Measurements from ENCODE around the gene COG5.

The COG5 gene

GRCh38 chr7:107502154-107502553, 61.6 kb downstream of the COG5 start:
- H3K9me3 ChIP-seq (ENCODE audit: control insufficient read depth, low read depth, low read length): no peaks in the 10 kb centered on the region
- no peaks in the 10 kb centered on the region for H3K36me3 ChIP-seq (ENCODE audit: control insufficient read depth, low read depth, low read length)
- no peaks in the 10 kb centered on the region for H3K27me3 ChIP-seq (ENCODE audit: control insufficient read depth, insufficient read depth, low read length)
- H3K4me1 ChIP-seq (ENCODE audit: control insufficient read depth, low read depth, low read length): no peaks in the 10 kb centered on the region
- no peak overlapping the region for H3K4me3 ChIP-seq (ENCODE audit: low read length)
- no peak overlapping the region for H3K9ac ChIP-seq (ENCODE audit: low read length)
- no peak overlapping the region for H3K27ac ChIP-seq (ENCODE audit: low read length)

GRCh38 chr7:107501593-107501992, 62.1 kb downstream of the COG5 start:
- no peaks in the 10 kb centered on the region for H3K27me3 ChIP-seq (ENCODE audit: control insufficient read depth, insufficient read depth, low read length)
- H3K9ac ChIP-seq (ENCODE audit: low read length): no peak overlapping the region
- H3K36me3 ChIP-seq (ENCODE audit: control insufficient read depth, low read depth, low read length): no peaks in the 10 kb centered on the region
- no peaks in the 10 kb centered on the region for H3K4me1 ChIP-seq (ENCODE audit: control insufficient read depth, low read depth, low read length)
- no peak overlapping the region for H3K27ac ChIP-seq (ENCODE audit: low read length)
- no peaks in the 10 kb centered on the region for H3K9me3 ChIP-seq (ENCODE audit: control insufficient read depth, low read depth, low read length)
- H3K4me3 ChIP-seq (ENCODE audit: low read length): no peak overlapping the region

- Histone ChIP-seq H3K9me3 (ENCODE audit: control insufficient read depth, low read depth, low read length) (no peaks in the 10 kb centered on the region), H3K36me3 (ENCODE audit: control insufficient read depth, low read depth, low read length) (no peaks in the 10 kb centered on the region), H3K27ac (ENCODE audit: low read length) (no peak overlapping the region), H3K27me3 (ENCODE audit: control insufficient read depth, insufficient read depth, low read length) (no peaks in the 10 kb centered on the region), H3K4me1 (ENCODE audit: control insufficient read depth, low read depth, low read length) (no peaks in the 10 kb centered on the region), H3K4me3 (ENCODE audit: low read length) (no peak overlapping the region), H3K9ac (ENCODE audit: low read length) (no peak overlapping the region)
Observed at GRCh38 chr7:107499731-107500130, 64.0 kb downstream of the COG5 start.

GRCh38 chr7:107495516-107495915, 68.2 kb downstream of the COG5 start:
- no peaks in the 10 kb centered on the region for H3K36me3 ChIP-seq (ENCODE audit: control insufficient read depth, low read depth, low read length)
- no peaks in the 10 kb centered on the region for H3K4me1 ChIP-seq (ENCODE audit: control insufficient read depth, low read depth, low read length)
- H3K27ac ChIP-seq (ENCODE audit: low read length): no peak overlapping the region
- H3K27me3 ChIP-seq (ENCODE audit: control insufficient read depth, insufficient read depth, low read length): no peaks in the 10 kb centered on the region
- no peak overlapping the region for H3K9ac ChIP-seq (ENCODE audit: low read length)
- no peaks in the 10 kb centered on the region for H3K9me3 ChIP-seq (ENCODE audit: control insufficient read depth, low read depth, low read length)
- H3K4me3 ChIP-seq (ENCODE audit: low read length): no peak overlapping the region

GRCh38 chr7:107494884-107495283, 68.8 kb downstream of the COG5 start:
- Histone ChIP-seq H3K27ac (ENCODE audit: low read length) (no peak overlapping the region), H3K36me3 (ENCODE audit: control insufficient read depth, low read depth, low read length) (no peaks in the 10 kb centered on the region), H3K9me3 (ENCODE audit: control insufficient read depth, low read depth, low read length) (no peaks in the 10 kb centered on the region), H3K27me3 (ENCODE audit: control insufficient read depth, insufficient read depth, low read length) (no peaks in the 10 kb centered on the region), H3K9ac (ENCODE audit: low read length) (no peak overlapping the region), H3K4me1 (ENCODE audit: control insufficient read depth, low read depth, low read length) (no peaks in the 10 kb centered on the region), H3K4me3 (ENCODE audit: low read length) (no peak overlapping the region)

GRCh38 chr7:107494315-107494751, 69.4 kb downstream of the COG5 start:
- Histone ChIP-seq H3K4me3 (ENCODE audit: low read length) (no peak overlapping the region), H3K4me1 (ENCODE audit: control insufficient read depth, low read depth, low read length) (no peaks in the 10 kb centered on the region), H3K9me3 (ENCODE audit: control insufficient read depth, low read depth, low read length) (no peaks in the 10 kb centered on the region), H3K9ac (ENCODE audit: low read length) (no peak overlapping the region), H3K27me3 (ENCODE audit: control insufficient read depth, insufficient read depth, low read length) (no peaks in the 10 kb centered on the region), H3K36me3 (ENCODE audit: control insufficient read depth, low read depth, low read length) (no peaks in the 10 kb centered on the region), H3K27ac (ENCODE audit: low read length) (no peak overlapping the region)

GRCh38 chr7:107492875-107493274, 70.8 kb downstream of the COG5 start:
- no peaks in the 10 kb centered on the region for H3K27me3 ChIP-seq (ENCODE audit: control insufficient read depth, insufficient read depth, low read length)
- H3K36me3 ChIP-seq (ENCODE audit: control insufficient read depth, low read depth, low read length): no peaks in the 10 kb centered on the region
- no peak overlapping the region for H3K27ac ChIP-seq (ENCODE audit: low read length)
- no peak overlapping the region for H3K9ac ChIP-seq (ENCODE audit: low read length)
- no peak overlapping the region for H3K4me3 ChIP-seq (ENCODE audit: low read length)
- no peaks in the 10 kb centered on the region for H3K4me1 ChIP-seq (ENCODE audit: control insufficient read depth, low read depth, low read length)
- H3K9me3 ChIP-seq (ENCODE audit: control insufficient read depth, low read depth, low read length): no peaks in the 10 kb centered on the region

- Histone ChIP-seq H3K27ac (ENCODE audit: low read length) (no peak overlapping the region), H3K4me3 (ENCODE audit: low read length) (no peak overlapping the region), H3K4me1 (ENCODE audit: control insufficient read depth, low read depth, low read length) (no peaks in the 10 kb centered on the region), H3K9ac (ENCODE audit: low read length) (no peak overlapping the region), H3K9me3 (ENCODE audit: control insufficient read depth, low read depth, low read length) (no peaks in the 10 kb centered on the region), H3K27me3 (ENCODE audit: control insufficient read depth, insufficient read depth, low read length) (no peaks in the 10 kb centered on the region), H3K36me3 (ENCODE audit: control insufficient read depth, low read depth, low read length) (no peaks in the 10 kb centered on the region)
Observed at GRCh38 chr7:107486041-107486440, 77.7 kb downstream of the COG5 start.

GRCh38 chr7:107482571-107482970, 81.1 kb downstream of the COG5 start:
- Histone ChIP-seq H3K9me3 (ENCODE audit: control insufficient read depth, low read depth, low read length) (no peaks in the 10 kb centered on the region), H3K27ac (ENCODE audit: low read length) (no peak overlapping the region), H3K4me3 (ENCODE audit: low read length) (no peak overlapping the region), H3K27me3 (ENCODE audit: control insufficient read depth, insufficient read depth, low read length) (no peaks in the 10 kb centered on the region), H3K36me3 (ENCODE audit: control insufficient read depth, low read depth, low read length) (no peaks in the 10 kb centered on the region), H3K9ac (ENCODE audit: low read length) (no peak overlapping the region), H3K4me1 (ENCODE audit: control insufficient read depth, low read depth, low read length) (no peaks in the 10 kb centered on the region)

GRCh38 chr7:107480932-107481331, 82.8 kb downstream of the COG5 start:
- H3K4me3 ChIP-seq (ENCODE audit: low read length): no peak overlapping the region
- no peak overlapping the region for H3K9ac ChIP-seq (ENCODE audit: low read length)
- H3K4me1 ChIP-seq (ENCODE audit: control insufficient read depth, low read depth, low read length): no peaks in the 10 kb centered on the region
- no peaks in the 10 kb centered on the region for H3K9me3 ChIP-seq (ENCODE audit: control insufficient read depth, low read depth, low read length)
- H3K36me3 ChIP-seq (ENCODE audit: control insufficient read depth, low read depth, low read length): no peaks in the 10 kb centered on the region
- H3K27me3 ChIP-seq (ENCODE audit: control insufficient read depth, insufficient read depth, low read length): no peaks in the 10 kb centered on the region
- no peak overlapping the region for H3K27ac ChIP-seq (ENCODE audit: low read length)

- Histone ChIP-seq H3K9ac (ENCODE audit: low read length) (no peak overlapping the region), H3K27ac (ENCODE audit: low read length) (no peak overlapping the region), H3K4me3 (ENCODE audit: low read length) (no peak overlapping the region), H3K4me1 (ENCODE audit: control insufficient read depth, low read depth, low read length) (no peaks in the 10 kb centered on the region), H3K27me3 (ENCODE audit: control insufficient read depth, insufficient read depth, low read length) (no peaks in the 10 kb centered on the region), H3K36me3 (ENCODE audit: control insufficient read depth, low read depth, low read length) (no peaks in the 10 kb centered on the region), H3K9me3 (ENCODE audit: control insufficient read depth, low read depth, low read length) (no peaks in the 10 kb centered on the region)
Observed at GRCh38 chr7:107479303-107479702, 84.4 kb downstream of the COG5 start.

- Histone ChIP-seq H3K4me1 (ENCODE audit: control insufficient read depth, low read depth, low read length) (peaks cover 3% of the 10 kb centered on the region), H3K27me3 (ENCODE audit: control insufficient read depth, insufficient read depth, low read length) (no peaks in the 10 kb centered on the region), H3K27ac (ENCODE audit: low read length) (no peak overlapping the region), H3K36me3 (ENCODE audit: control insufficient read depth, low read depth, low read length) (no peaks in the 10 kb centered on the region), H3K9me3 (ENCODE audit: control insufficient read depth, low read depth, low read length) (no peaks in the 10 kb centered on the region), H3K4me3 (ENCODE audit: low read length) (no peak overlapping the region), H3K9ac (ENCODE audit: low read length) (no peak overlapping the region)
Observed at GRCh38 chr7:107474104-107474521, 89.6 kb downstream of the COG5 start.
